ENCODE results near the gene SYNGR2.

GRCh38 chr17:78121801-78122215 is 46.6 kb upstream of the SYNGR2 start:
- TF ChIP-seq FOXK2 (IDR thresholded peaks at IDR 0.05), result no peak
- TF ChIP-seq SP1 (IDR thresholded peaks at IDR 0.05), result no peak
- TF ChIP-seq LEF1 (IDR thresholded peaks at IDR 0.05; ENCODE audit: borderline replicate concordance), result no peak
- TF ChIP-seq FOXA1 (IDR thresholded peaks at IDR 0.05), result no peak
- TF ChIP-seq SUZ12 (IDR thresholded peaks at IDR 0.05), result no peak
- no peak for TF ChIP-seq TARDBP (IDR thresholded peaks at IDR 0.05)
- TF ChIP-seq ZNF384 (IDR thresholded peaks at IDR 0.05), result no peak
- TF ChIP-seq L3MBTL2 (conservative IDR thresholded peaks at IDR 0.05), result no peak

Measured in HEK293T (cell line).